CD4-positive, alpha-beta T cell treated with Interleukin-21 for 1 hour (primary cell): Measurements from ENCODE around the gene FIGNL2.
"Not testable (repeated sequence)": the region's sequence is repeated elsewhere in the genome, so short reads cannot be mapped to it uniquely, and the experiment has no call there.

Source experiments
- DNase-seq: peaks from one replicate; pipeline ENCODE4 v3.0.0-alpha.2; 2020

The FIGNL2 gene

DNA sequence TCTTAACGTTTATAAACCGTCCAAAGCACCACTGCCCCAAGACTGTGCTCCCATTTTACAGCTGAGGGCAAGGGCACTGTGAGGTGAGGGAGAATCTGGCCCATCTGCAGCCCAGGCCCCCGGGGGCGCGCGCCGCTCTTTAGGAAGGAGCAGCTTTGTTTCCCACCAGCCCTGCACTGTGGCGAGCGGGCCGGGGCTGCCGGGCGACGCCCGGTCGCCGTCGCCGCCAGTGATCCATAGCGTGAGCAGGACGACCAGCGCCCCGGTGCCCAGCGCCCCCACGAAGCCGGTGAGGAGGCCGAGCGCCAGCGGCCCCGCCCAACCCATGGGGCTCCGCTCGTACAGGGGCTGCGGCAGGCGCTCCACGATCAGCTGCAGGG lies 34.6 kb downstream of the FIGNL2 start:
- no peak for DNase-seq

DNA sequence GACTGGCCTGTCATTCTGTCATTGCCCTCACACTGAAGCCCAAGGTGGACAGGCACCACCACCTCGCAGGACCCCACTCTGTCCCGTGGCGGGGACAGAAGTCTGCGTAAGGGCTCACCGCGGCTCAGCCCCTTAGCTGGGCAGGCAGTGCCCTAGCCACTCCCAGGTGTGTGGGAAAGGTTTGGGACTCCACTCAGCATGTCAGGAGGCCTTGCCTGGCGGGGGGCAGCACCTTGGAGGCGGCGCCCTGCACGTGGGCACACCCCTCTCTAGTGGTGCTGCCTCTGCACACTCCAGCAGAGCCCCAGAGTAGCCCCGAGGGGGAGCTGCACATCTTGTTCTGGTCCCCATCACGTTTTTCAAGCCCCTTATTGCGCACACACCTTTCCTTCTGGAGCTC lies 35.6 kb downstream of the FIGNL2 start:
- DNase-seq, result no peak

DNA sequence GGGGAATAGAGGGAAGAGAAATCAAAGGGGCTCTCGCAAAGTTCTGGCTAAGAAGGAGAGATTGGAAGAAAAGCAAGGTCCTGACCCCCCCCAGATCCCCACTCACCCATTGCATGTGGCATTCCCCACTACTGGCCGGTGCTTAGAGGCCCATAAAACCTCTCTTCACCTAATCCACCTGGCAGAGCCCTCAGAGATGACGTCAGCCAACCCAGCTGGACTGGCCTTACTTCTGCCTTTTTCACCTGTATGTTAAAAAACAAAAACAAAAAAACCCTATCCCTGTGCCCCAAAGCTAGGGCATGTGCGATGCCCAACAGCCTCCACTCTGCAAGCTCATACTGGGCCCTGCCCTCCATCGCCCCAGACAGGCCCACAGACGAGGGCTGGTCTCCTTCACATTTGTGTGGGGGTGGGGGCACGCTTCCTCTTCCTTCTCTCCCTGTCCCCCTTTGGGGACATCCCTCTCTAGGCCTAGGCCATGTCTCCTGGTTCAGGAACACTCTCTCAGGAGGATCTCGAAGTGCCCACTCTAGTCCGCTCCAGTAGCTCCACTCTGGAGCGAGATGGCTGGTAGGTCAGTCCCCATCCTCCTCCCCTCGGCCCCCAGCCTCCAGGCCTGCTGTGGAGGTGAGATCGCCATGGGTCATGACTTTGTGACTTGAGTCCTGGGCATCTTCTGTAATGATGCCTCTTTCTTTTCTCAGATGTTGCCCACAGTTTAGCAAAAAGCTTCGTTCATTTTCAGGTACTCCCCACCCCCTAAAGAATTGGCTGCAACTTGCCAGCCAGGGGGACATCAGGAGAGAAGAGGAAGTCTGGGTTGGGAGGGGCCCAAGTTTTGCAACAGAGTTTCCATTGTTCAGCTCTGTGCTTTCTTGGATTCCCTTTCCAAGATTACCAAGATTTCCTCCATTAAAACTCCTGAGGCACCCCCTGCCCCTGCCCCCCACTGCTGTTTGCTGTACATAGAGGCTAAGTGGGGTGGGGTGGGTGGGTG lies 37.0 kb downstream of the FIGNL2 start:
- no peak for DNase-seq

DNA sequence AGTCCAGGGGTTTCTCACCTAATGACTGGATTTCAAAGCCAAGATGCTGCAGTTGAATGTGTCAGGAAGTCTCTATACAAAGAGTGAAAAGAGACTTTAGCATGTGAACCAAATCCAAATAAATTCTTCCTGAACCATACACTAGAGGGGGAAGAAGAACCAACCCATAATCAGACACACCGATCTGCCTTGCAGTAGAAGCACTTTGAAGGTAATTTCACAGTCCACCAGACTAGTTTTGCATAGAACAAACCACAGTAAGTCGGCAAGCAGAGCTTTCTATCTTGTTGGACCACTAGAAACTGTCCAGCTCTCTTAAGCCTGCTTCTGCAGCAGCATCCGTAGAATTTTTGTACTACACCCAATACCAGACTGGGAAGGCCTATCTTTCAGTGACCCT lies 39.3 kb downstream of the FIGNL2 start:
- no peak for DNase-seq

DNA sequence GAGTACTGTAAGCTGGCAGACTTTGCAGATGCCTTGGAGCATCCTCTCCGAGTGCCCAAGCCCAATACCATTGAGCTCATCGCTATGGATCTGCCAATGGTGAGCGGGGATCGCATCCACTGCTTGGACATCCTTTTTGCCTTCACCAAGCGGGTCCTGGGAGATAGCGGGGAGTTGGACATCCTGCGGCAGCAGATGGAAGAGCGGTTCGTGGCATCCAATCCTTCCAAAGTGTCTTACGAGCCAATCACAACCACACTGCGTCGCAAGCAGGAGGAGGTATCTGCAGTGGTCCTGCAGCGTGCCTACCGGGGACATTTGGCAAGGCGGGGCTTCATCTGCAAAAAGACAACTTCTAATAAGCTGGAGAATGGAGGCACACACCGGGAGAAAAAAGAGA lies 41.6 kb downstream of the FIGNL2 start:
- no peak for DNase-seq

DNA sequence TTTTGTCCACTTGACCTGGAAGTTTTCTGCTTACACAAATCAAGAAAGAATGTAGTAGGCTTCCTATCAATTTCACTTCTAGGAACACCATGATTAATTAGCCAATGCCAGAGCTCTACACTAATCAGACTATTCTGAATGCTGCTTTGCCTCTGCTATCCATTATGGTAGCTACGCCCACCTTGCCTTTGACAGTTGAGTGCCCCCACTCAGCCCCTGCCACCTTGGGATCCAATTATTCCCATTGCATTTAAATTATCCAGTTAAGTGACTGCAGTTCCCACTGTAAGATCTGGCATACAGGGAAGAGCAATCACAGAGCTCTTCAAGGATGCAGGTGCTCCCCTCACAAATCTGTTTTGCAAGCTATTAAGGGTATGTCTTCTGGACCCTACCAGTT lies 47.5 kb downstream of the FIGNL2 start:
- no peak for DNase-seq

DNA sequence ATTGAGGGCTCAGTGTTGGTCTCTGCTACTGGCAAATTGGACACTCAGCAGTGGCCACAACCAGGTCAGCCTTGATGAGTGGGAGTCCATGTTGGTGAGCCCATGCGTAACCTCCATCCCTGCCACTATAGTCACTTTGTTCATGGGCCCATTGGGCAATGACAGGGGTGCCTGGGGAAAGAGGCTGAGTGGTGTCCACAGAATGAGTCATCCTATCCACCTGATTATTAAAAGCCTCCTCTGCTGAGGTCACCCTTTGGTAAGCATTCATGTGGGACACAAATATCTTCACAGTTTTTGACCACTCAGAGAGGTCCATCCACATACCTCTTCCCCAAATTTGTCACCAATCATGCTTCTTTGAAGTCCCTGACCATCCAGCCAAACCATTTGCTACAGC lies 50.0 kb downstream of the FIGNL2 start:
- DNase-seq, result no peak

DNA sequence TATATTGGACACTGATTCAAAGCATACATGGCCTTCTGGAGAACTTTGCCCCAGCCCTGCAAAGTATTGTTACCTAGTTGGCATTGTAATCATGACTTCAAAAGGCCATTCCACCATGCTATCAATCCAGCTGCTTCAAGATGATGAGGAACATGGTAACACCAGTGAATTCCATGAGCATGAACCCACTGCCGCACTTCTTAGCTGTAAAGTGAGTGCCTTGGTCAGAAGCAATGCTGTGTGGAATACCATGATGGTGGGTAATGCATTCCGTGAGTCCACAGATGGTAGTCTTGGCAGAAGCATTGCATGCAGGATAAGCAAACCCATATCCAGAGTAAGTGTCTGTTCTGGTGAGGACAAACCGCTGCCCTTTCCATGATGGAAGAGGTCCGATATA lies 50.5 kb downstream of the FIGNL2 start:
- DNase-seq, result not testable (repeated sequence)

DNA sequence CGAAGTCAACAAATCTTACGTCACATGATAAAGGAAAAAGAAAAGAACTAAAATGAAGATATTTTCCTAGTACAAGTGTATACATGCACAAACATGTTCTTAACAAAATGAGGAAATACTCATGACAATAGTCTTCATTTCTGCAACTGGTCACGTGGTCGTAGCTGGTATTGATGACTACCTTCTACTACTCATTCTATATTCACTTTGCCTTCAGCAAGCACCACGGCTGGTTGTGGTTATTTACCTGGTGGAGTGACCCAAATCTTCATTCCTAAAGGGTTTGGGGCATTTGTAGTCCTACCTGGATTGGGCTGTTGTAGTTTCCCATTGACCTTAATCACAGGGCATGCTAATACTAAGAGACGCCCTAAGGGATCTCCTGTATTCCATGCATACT lies 51.2 kb downstream of the FIGNL2 start:
- no peak for DNase-seq

DNA sequence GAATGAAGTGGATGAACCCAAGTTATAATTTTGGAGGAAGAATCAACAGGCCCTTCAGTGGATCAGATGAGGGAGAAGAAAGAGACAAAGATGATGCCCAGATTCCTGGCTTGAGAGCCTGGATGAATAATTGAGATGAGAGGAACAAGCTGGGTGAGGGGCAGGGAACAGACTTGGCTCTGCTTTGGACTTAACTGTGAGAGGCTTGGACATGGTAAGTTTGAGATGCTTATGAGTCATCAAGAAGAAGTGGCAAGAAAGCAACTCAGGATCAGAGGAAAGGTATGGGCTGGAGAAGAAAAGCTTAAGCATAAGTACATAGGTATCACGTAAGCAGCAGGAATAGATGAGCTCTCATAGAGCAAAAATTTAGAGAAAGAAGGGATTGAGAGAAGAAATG lies 55.3 kb downstream of the FIGNL2 start:
- DNase-seq, result no peak

DNA sequence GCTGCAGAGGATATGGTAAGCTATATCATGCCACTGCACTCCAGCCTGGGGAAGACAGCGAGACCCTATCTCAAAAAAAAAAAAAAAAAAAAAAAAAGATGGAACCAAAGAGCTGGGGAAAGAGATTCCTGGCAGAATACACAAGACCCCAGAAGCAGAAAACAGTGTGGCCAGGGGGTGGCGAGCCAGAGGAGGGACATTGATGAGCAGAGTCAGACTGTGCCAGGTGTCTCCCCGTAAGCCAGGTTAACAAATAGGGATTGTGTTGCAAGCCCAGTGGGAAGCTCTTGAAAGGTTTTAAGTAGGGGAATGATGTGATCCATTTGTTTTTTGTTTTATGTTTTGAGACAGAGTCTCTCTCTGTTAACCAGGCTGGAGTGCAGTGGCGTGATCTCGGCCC lies 56.1 kb downstream of the FIGNL2 start:
- no peak for DNase-seq

DNA sequence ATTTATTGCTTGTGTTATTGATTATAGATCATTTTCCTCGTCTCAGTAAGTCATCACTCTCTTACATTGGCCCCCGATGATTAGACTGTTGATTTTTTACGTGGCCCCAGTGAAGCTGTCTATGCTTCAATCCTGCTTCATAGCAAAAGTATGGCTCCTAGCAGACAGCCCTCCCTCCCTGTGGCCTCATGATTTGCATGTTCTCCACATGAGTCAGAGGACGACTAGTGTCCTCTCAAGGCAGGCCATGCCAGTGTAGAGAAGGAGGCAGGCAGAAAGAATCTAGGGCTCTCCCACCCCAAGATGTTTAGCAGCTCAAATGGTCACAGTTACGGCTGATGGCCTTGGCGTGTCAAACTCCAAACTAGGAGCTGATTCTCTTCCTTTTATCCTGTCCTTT lies 59.6 kb downstream of the FIGNL2 start:
- no peak for DNase-seq

DNA sequence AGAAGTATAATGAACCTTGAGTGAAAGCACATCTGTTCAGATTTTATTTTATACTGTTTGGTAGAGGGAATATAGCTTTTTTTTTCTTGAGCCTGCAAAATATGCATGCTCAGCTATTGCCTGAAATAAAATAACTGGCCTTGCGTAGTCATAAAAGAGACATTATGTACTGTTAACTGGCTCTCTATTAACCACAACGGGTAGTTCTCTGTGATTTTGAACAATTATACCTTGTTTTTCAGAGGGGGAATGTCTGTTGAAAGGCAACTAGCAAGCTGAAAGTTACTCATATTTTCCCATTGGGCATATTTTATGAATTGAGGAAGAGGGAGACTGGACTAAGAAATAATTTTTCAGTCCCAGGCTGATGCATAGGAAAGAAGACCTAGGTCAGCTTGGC lies 62.6 kb downstream of the FIGNL2 start:
- no peak for DNase-seq

DNA sequence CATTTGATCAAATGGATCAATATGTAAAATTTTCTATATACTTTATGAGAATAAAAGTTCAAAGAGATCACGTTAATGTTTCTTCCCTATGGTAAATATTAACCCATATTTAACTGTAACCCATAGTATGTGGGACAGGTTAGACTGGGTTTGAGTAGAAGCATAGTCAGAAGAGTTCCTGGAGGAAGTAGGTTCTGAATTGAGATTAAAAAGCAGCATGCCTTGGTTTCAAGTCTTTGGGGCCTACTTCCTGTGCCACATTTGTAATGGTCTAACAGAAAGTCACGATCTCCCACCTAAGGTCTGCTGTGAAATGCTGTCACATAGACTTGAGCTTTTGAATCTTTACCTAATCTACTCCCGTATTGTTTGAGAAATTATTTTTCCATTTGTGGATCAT lies 63.8 kb downstream of the FIGNL2 start:
- no peak for DNase-seq

DNA sequence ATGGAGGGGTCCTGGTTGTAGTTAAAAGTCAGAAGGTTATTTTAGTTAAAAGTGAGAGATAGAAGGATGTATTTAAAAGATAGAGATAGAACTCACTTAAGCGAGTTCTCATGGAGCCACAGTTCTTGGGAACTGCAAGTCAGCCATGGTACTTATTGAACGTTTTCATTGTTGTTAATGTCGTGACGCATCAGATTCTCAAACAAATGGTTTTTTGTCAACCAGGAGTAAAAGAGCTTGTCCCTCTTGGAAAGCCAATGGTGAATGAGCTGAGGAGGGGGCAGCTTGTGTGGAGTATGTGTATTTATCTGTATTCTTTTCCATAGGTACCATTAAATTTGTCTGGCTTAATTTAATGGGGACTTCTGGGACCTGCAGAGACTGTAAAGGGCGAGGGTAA lies 68.6 kb downstream of the FIGNL2 start:
- DNase-seq, result no peak

DNA sequence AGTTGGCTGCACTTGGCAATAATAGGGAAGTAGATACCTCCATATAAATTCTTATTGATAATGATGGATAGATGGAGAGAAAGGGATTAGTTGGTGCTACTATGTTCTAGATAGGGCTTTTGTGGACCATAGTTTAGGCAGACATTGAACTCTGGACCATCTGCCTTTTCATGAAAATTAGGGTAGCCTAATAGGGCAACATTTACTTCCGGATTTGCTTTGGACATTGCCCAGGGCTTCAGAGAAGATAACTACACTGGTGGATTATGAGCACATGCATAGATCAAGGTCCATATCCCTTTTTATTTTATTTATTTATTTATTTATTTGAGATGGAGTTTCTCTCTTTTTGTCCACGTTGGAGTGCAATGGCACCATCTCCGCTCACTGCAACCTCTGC lies 70.5 kb downstream of the FIGNL2 start:
- no peak for DNase-seq

DNA sequence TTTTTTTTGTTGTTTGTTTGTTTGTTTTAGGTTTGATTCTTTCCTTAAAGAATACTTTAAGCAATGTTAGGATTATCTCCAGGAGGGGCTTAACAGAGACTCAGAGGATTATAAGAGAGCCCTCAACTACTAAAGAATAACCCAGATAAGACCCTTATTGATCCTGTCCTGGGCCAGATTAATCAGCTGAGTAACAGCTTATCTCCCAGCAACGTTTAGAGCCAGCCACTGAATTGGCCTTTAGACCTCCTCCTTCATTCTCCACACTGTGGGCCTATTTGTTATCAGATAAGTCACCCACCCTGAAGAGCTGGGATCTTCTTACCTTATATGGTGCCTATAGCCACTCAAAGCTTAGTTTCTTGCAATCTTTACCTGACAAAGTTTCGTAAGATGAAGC lies 71.1 kb downstream of the FIGNL2 start:
- DNase-seq, result no peak

DNA sequence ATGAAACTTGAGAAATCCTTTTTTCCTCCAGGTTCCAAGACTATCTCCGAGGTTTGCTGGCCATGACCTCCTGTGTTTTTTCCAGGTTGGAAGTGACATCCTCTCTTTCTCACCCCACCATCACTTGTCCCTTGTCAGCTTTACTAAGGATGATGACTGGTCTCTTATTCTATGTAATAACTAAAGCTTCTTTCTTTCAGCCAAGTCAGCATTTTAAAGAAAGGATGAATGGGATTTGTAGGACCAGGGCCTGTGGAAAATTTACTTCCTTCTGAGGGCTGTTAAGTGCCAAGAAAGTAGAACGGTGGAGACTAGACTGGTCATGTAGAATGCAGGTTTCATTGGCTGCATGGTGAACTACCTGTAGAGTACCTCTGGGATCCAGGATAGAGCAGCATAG lies 73.6 kb downstream of the FIGNL2 start:
- no peak for DNase-seq

DNA sequence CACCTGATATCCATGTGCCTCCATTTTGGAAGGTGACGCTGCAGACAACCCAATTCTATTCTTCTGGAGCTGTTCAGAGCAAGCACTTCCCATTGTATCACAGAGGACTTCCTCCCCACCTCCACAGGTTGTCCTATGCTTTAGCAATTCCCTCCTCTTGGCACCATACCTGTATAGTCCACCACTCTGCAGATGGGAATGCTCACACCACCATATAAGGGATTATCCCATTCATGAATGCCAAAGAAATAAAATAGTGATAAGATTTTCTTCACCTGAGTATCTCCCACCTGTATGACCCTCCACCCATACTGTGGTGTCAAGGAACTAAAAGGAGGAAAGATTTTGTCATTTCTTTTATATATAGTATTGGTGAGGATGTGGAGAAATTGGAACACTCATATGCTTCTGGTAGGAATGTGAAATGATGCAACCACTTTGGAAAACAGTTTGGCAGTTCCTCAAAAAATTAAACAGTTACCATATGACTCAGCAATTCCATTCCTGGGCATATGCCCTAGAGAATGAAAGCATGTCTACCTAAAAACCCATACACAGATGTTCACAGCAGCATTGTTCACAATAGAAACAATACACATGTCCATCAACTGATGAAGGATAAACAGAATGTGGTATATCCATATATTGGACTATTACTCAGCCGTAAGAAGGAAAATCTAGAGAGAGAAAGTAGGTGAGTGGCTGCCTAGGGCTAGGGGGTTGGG lies 75.2 kb downstream of the FIGNL2 start:
- DNase-seq, result no peak

DNA sequence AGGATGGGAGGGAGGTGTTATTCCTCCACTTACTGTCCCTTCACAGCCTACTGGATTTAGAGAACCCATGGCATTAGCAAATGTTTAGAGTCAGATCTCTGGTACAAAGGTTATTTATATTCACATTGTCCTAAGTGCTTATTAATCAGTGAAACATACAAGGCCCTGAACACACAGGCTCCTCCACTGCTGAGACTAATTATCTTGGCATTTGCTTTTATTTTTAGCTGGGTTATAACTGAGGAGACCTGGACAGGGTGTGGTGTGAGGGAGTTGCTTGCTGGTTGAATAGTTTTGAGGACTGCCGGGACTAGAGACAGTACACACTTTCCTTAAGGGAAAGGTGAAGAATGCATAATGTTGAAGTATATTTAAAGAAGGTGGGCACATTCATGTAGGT lies 77.5 kb downstream of the FIGNL2 start:
- no peak for DNase-seq
